Epithelial cell of prostate (primary cell): ENCODE results near the gene LRWD1.
"Not testable (repeated sequence)": the region's sequence is repeated elsewhere in the genome, so short reads cannot be mapped to it uniquely, and the experiment has no call there.

Experiments used
- DNase-seq: peaks from one replicate; pipeline ENCODE4 v3.0.0-alpha.2; 2011; ENCODE audit warnings: low read depth, low spot score
- H3K27ac ChIP-seq: fragments of 450-650 bp; 2 replicates; pipeline ENCODE4 v1.5.1; 2017; ENCODE audit warnings: mild to moderate bottlenecking

Gene LRWD1

GRCh38 chr7:102467581-102468477 is 3.0 kb downstream of the LRWD1 start:
- no peak overlapping the region for H3K27ac ChIP-seq
- DNase-seq = no peak

- no peak overlapping the region for H3K27ac ChIP-seq
- no peak for DNase-seq
These were observed 3.9 kb downstream of the LRWD1 start for GRCh38 chr7:102468478-102469350.

- no peak for DNase-seq
- H3K27ac ChIP-seq = no peak overlapping the region
These were observed 4.7 kb downstream of the LRWD1 start for GRCh38 chr7:102469351-102469971.

- DNase-seq = no peak
- H3K27ac ChIP-seq = no peak overlapping the region
These were observed 5.4 kb downstream of the LRWD1 start for GRCh38 chr7:102469972-102470825.

GRCh38 chr7:102471791-102472125 is 7.0 kb downstream of the LRWD1 start:
- DNase-seq = no peak
- H3K27ac ChIP-seq = no peak overlapping the region

- no peak for DNase-seq
- H3K27ac ChIP-seq = no peak overlapping the region
These were observed 7.6 kb downstream of the LRWD1 start for GRCh38 chr7:102472126-102473041.

GRCh38 chr7:102473271-102473991 is 8.6 kb downstream of the LRWD1 start:
- no peak overlapping the region for H3K27ac ChIP-seq

GRCh38 chr7:102474116-102474515 is 9.3 kb downstream of the LRWD1 start:
- H3K27ac ChIP-seq = not testable (repeated sequence)

More at GRCh38 chr7:102473271-102473991, 8.6 kb downstream of the LRWD1 start:
- no peak for DNase-seq

GRCh38 chr7:102474736-102475435 is 10.1 kb downstream of the LRWD1 start:
- DNase-seq, H3K27ac ChIP-seq: not testable (repeated sequence)

More at GRCh38 chr7:102474116-102474515, 9.3 kb downstream of the LRWD1 start:
- DNase-seq = not testable (repeated sequence)

GRCh38 chr7:102478314-102479208 is 13.8 kb downstream of the LRWD1 start, which contains the start of gene POLR2J:
Gene POLR2J, minus strand, starts transcription at chr7:102478922. Its CDS starts 62 bp downstream, at chr7:102478860.
- H3K27ac ChIP-seq, DNase-seq: not testable (repeated sequence)

GRCh38 chr7:102479209-102479584 is 14.4 kb downstream of the LRWD1 start:
- not testable (repeated sequence) for DNase-seq, H3K27ac ChIP-seq

- DNase-seq, H3K27ac ChIP-seq: not testable (repeated sequence)
These were observed 15.3 kb downstream of the LRWD1 start for GRCh38 chr7:102479982-102480637.

- not testable (repeated sequence) for DNase-seq, H3K27ac ChIP-seq
These were observed 17.2 kb downstream of the LRWD1 start for GRCh38 chr7:102481962-102482361.

GRCh38 chr7:102484317-102484716 is 19.5 kb downstream of the LRWD1 start:
- DNase-seq, H3K27ac ChIP-seq: not testable (repeated sequence)

- not testable (repeated sequence) for DNase-seq
These were observed 25.8 kb downstream of the LRWD1 start for GRCh38 chr7:102490529-102491075.

More at GRCh38 chr7:102490529-102491075, 25.8 kb downstream of the LRWD1 start:
- H3K27ac ChIP-seq = not testable (repeated sequence)
